IPS-NIHi7 (cell line): ENCODE results near the gene RNF220.

Experiments used
- DNase-seq: peaks from one replicate; pipeline ENCODE4 v3.0.0; 2012; ENCODE audit warnings: mixed read lengths; ENCODE audit errors: extremely low spot score

The RNF220 gene

DNA sequence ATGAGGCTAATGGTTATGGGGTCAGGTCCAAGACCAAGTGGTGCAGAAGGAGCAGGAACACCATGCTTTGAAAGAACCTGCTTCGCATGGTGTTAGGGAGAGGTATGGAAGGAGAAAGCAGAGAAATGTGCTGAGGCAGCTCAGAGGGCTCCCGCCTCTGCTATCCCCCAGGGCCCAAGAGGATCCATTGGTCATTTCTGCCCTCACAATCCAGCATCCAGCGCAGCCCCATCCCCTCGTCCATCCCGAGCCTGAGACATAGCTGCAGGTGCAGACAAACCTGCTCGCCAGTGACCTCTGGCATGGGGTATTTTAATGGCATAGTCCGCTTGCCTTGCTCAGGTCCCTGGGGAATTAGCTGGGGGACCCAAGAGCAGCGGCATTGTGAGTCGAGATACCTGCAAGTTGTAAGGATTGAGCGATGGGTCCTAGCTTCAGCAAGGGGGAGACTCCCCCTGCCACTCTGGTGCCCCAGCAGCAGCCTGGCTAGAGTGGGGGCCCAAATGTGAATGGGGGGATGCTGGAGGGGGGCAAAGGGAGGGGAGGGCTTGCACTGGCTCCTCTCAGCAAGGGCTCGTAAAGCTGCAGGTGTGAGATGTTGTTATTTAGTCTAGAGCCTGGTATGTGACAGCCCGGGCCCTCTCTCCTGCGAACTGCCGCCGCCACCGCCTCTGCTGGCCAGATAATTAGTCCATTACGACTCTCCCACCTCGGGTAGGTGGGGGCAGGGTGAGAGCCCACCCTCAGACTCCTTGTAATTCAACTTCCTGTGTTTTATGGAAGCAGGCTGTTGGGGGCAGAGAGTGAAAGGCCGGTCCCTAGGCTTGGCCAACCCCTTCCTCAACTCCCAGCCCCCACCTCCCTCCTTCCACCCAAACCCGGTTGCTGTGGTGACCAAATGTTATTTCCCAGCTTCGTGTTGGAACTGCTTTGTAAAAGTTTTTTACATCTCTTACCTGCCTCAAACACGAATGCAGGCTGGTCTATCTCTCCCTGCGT, 118.8 kb downstream of the RNF220 start:
- DNase-seq, result peak; percentile 74

DNA sequence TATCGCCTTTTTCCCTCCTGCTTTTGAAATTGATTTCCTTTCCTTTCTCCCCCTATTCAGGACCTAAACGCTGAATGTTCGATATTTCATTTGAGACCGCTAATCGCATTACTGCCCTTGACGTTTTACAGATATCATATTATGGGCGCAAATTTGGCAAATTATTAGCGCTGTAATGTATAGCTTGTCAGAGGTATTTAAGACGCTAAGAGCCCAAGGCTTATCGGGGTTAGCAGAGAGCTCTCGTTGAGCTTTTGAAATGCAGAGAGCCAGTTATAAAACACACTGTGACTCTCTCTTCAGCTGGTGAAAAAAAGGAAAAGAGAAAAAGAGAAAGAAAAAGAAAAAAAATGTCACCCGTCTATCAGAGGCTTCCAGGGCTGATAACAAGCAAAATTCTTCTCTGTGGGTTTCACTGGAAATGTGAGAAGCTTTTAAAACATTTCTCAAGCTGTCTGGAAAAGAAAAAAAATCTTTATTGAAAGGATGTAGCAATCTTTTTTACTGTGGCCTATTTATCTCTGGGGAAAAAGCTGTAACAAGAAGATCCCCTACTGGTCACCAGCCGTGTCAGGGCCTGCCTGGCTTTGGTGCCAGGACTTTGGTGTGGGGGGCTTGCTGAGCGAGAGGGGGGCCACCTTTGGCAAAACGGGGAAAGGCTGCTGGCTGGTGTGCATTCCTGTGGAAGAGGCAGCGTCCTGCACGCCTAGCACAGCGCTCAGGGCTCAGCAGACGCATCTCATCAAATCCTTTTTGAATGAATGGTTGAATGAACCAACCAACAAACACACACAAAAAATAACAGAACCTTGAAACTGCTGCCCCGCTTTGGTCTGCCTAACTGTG, 119.8 kb downstream of the RNF220 start:
- DNase-seq, result no peak

DNA sequence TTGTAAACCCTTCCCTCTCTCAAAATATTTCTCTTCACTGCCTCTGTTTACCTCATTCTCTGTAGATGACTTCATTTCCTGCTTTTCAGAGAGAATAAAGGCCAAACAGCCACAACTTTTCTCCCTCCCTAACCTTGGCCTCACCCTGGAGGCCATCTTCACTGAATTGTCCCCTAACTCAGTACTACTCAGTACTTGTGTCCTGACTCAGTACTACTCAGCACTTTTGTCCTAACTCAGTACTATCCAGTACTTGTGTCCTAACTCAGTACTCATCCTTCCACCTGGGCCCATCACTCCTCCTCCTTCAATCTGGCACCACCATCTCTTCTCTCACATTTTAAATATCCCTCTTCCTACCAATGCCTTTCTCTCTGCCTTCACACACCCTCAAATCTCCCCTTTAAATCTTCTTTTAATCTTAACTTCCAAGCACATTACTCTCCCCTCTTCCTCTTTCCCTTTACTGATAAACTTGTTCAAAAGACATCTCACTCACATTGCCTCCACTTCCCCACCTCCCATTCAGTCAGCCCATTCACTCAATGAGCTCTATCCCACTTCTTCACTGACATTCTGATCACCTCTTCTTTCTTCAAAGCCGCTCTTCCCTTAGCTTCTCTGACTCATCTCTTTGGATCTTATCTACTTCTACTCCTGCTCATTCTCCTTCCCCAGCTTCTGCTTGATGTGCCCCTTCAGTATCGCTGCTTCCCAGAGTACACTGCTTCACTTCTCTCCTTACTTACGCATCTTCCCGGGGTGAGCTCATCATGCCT, 121.4 kb downstream of the RNF220 start:
- no peak for DNase-seq

DNA sequence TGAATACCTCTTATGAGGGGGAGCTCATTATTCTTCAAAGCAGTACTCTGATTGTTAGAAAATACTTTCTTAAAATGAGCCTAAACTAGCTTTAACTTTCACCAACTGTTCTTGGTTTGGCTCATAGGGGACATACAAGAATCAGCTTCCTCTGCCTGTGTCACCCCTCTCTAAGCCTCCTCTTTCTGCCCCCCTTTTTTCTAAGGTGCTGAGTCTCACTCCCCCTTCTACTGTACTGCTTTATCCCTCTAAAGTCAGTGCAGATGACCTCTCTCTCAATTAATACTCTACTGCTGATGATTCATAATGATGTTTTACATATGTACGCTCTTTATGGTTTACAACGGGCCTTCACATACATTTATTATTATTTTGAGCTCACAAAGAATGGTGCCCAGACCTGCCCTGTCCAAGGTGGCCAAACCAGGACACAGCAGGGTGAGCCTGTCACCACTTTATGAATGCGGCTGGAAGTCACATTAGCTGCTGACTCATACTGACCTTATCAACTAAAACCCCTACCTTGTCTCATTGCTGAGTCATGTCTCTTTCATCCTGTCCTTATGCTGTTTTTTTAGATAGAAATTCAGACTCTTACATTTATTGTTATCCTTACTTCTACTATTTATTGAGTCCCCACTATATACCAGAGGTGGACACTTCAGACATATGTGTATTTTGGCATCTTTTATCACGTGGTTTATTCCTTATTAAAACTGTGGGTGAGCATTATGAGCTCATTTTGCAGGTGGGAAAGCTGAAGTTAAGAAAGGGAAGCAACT, 126.9 kb downstream of the RNF220 start:
- DNase-seq, result no peak

DNA sequence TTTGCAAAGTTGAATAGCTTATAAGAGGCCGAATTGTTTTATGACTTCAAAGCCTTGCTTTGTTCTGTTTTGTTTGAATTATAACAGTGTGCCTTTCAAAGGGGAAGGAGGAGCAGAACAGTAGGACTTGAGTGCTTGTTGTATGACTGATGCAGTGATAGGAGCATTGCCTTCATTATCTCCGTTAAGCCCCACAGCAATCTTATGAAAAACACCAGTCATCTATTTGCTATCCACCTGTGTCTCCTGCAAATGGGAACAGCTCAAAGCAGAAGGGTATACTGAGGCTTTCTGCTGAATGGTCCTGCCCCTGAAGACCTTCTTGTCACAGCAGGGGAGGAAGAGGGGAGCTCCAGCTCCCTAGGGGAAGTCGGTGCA, 127.5 kb downstream of the RNF220 start:
- DNase-seq, result no peak

DNA sequence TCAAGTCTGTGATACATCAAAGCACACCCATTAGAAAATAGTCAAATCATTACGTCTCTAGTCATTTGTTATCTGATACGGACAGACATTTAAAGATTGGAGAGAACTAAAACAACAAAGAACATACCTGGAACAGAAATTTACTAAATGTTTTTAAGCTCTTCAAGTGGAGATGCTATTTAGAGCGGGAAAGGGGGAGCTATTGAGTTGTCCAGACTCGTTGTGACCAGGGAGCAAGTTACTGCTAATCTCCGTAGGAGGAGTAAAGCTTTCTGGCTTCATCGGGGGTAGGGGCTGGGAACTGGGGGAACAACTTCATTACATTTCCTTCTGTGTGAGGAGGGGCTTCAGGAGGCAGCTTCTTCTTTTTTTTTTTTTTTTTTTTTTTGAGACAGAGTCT, 129.7 kb downstream of the RNF220 start:
- DNase-seq, result no peak

DNA sequence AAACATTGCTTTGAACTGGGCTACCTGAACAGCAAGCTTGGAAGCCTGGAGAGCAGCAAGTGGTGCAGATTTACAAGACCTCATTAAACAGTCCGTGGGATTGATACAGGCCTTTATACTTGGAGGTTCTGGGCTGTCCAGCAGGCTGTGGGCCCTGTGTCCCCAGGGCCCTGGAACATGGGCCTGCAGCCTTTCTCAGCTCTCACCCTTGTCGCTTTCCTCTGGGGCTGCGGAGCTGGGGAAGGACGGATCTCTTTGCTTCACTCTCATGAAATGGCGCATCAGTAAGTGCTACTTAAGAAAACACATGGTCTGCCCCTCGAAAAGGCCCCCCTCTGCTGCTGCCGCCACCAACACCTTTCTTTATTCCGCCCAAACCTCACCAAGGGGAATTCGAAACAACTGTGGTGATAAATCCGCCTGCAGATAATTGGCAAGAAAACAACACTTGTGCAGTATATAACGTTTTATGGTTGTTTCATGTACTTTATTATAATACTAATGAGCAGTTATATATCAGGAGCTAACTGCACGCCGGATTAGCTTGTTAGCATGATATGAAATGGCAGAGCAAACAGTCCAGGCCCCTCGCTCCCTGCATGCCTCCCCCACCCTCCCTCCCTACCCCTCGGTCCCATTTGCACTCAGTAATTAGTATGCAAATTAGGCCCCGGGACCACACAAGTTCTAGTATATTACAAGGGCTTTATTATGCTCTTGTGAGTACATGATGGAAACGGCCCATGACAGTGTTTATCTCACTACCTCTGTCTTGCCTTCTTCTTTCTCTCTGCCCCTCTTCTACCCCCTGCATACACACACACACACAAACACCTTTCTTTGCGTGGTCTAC, 131.5 kb downstream of the RNF220 start:
- no peak for DNase-seq

DNA sequence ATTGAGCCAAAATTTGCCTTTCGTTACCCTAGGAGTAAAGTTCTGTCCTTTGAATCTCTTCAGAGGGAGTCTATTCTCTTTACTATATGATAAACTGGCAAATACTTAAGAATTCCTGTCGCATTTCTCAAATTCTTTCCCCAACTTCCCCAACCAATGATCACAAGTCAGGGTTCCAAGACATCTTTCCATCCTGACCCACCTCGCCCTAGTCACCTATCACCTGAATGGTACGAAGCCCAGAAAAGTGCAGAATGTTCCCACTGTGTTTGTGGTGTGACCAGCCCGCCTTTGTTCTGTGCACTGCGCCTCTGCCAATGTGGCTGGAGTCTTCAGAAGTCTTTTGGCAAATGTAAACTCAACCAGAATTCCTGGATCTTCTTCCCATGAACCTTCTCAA, 132.5 kb downstream of the RNF220 start:
- no peak for DNase-seq

DNA sequence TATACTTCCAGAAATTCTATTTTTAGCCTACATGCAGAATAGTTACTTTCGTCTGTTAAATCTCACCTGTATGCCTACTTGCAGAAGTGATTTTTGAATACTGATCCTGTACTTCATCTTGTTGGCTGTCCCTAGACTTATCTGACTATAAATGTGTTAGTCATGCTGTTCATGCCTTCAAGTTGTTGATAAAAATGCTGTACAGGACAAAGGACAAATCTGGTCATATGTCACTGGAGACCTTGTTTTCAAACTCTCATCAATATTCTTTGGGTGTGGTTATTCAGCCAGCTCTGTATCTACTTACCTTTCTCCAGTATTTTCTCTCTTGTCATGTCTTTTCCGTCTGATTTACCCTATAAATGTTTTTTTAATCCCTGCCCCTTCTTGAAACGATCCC, 132.9 kb downstream of the RNF220 start:
- DNase-seq, result no peak

DNA sequence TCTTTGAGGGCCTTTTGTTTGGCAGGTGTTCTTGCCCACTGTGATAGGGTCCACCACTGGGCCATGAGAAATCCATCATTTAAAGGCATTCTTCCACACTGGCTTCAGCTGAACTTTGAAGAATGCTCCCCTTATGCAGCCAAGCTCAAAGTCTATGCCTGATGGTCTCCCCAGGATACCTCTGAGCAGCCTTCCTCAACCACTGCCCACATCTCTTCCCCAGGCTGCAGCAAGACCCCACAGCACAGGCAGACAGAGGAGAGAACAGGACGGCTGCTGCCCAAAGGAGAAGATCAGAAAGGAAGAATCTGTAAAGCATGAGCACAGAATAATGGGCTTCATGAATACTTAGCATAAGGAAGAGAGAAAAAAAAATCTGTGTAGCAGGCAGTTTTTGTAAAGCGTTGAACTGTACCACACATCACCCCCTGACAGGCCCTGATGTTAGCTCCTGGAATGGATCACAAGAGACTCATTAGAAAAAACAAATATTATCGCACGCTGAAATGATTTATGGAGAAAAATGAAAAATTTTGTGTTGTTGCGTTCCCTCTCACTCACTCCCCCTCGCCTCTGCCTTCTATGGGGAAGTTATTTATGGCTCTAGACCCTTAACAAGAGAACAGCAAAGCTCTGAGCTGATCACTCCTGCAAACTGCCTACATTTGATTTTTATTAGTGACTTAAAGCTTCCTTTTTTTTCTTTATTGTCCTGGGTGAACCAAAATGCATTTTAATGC, 135.1 kb downstream of the RNF220 start:
- DNase-seq, result no peak

DNA sequence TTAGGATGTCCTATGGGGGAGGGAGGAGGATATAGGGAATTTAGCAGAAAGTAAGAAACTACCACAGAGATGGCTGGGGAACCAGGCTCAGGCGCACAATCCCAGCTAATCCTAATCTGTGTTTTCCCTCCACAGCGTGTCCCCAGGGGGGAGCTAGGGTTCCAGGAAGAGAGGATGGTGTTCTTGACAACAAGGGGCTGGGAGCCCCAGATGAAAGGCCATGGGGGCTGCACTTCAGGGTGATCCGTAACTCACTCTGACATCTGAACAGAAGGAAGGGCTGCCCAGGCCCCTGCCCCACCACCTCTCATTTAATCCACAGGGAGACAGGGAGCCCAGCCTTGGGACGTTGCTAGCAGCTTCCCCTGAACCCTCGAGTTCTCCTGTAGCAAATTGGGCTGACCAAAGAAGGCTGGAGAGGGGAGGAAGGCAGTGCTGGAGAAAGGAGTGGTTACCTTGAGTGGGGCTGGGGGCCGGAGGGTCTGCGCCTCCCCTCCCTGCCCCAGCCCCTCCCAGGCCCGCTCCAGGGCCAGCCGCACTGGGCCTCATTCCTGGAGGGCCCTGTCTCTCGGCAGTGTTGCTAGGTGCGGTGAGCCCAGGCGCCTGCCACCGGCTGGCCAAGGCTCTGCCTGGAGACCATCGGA, 137.5 kb downstream of the RNF220 start:
- no peak for DNase-seq

DNA sequence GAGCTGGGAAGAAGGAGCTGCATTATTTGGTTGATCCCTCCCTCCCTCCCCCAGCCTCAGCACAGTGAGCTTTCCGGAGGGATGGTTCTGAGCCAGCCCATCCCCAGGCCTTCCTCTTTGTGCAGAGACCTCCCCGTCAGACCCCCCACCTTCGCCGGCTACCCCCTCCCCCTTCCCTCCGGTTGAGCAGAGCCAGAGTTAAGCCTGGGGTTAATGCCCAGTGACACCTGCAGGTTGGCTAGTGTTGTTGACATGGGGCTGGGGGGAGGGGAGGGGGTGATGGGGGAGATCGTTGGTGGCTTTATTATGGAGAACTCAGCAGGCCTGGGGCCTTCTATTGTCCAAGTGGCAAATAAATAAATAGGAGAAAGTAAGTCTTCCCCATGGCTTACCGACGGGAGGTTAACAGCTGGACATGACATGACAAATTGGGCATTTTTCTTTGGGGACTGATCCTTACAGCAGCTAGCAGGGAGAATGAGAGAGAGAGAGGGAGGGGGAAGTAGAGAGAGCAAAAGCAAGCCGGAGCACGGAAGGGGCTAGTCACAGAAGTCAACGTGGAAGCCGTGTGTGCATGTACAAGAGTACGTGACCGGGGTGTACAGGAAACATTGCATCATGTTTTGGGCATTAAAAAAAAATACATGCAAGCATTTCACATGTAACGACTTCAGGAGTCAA, 138.1 kb downstream of the RNF220 start:
- peak; percentile 96 for DNase-seq

DNA sequence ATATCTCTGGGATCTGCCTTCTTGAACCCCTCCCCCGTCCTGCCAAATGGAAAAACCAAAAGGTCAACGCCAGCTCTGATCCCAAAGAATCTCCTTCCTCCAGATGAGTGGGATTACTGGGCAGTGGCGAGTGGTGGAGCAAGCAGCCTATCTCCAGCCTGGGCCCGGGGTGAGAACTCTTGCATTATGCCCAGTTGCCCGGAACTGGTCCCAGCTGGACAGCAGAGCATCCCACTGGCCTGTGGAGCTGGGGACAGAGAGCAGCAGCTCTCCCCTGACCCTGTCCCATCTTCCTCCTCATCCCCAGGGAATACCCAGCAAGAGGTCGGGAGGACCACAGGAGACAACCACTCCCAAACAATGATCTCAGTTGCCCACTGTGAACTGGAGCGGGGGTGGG, 138.7 kb downstream of the RNF220 start:
- DNase-seq, result no peak

DNA sequence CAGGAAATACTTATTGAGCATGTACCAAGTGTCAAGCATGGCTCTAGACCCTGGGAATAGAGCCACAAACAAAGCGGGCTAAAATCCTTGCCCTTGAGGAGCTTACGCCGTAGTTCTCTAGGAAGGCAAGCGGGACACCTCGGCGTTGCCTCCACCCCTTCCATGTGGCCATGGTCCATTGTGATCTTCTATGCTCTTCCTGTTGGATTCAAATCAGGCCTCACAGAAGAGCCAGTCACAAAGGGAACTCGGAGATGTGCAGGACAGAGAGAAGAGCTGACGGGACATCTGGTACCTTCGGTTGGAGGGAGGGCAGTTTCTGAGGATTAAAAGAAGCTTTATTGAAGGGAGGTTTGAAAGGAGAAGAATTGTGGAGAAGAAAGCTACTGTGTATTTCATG, 139.9 kb downstream of the RNF220 start:
- DNase-seq, result no peak

DNA sequence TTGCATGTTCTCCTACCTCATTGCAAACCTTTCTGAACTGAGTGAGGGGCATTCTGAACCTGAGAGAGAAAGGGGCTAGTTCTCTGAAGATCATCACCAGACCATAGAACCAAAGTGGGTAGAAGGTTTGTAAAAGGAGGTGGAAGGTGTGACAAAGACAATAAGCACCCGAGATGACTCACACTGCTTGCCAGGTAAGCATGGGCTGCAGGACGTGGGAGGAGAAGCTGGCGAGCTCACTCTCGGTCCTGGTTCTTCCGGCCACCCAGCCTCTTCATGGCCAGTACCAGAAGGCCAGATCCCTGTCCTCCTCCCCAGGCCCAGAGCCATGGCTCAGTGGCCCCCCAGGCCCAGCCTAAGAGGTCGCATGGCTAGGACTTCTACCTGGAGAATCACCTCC, 140.9 kb downstream of the RNF220 start:
- no peak for DNase-seq

DNA sequence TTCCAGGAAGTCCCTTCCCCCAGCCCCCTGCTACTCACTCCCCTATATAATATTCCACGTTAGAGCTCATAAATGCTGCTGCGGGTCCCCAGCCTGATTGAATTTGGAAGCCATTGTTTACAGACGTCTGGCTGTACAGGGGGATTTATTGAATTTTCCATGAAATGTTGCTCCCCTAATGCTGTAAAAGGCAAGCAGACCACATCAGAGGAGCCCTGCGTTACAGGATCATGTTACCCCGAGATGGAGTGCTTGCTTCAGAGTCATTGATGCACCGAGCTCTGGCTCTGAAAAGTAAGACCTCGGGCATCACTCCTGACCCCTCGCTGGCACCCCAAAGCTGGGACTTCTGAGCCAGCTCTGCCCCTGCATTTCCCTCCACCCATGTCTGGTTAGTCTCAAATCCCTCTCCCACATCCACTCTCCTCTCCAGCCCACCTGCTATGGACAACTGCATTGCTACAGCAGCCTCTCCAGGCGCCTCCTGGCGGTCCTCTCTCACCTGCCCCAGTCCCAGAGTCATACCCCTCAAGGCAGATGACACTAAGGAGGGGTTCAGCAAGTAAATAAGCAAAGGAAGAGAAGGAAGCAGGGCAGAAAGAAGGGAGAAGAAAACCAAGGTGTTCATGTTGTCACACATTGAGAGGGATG, 141.5 kb downstream of the RNF220 start:
- peak; percentile 53 for DNase-seq

DNA sequence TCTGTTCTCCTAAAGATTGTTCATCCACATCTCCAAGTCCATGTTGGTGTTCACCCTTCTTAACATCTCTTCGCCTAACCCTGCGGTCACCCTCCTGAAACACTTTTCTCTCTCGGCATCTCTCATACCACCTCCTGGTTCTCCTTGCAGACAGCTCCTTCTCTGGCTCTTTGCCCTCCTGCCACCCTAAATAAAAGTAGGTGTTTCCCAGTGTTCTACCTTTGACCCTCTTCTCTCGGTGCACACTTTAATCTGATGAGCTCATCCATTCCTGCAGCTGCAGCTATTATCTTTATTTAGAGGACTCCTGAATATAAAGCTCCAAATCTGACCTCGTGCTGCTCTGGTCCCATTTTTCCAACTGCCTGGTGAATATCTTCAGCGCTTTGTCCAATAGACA, 142.3 kb downstream of the RNF220 start:
- no peak for DNase-seq

DNA sequence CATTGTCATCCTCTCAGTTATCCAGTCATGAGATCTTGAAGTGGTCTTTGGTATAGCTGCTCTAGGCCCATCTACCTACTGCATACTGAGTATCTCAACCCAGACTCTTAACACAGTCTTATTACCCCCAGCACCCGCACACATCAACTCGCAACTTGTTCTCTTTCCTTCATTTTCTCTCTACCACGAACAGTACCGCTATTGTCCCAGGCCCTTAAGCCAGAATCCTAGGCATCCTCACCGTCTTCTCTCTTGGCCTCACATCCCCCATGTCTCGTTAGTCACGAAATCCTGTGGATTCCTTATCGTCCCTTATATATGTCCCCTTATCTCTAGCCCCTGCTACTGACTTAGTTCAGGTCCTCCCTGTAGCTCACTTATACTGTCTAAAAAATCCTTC, 142.8 kb downstream of the RNF220 start:
- DNase-seq, result no peak
